ENCODE results near the gene SLC6A12.

Gene SLC6A12

DNA sequence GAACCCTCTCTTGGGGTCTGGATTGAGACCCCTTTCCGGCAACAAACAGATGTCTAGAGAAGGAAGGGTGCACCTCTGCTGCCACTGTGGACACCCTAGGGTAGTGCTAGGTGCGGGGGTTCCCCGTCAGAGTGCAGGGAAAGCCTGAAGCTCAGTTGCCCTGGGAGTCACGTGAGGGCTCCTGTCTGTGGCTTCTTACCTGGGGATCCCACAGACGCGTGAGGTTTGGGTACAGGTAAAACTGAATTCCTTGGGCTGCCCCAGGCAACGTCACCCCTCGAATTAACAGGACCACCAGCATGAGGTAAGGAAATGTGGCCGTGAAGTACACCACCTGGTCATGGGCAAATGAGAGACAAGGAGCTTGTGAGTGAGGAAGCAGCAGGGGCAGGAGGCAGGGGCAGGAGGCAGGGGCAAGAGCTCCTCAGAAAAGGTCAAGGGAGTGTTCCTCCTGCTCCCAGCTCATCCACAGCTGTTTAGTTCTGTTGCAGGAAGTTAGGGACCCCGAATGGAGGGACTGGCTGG, 21.0 kb upstream of the SLC6A12 start:
- no peak for DNase-seq (ENCODE audit: low read depth, low spot score)

DNA sequence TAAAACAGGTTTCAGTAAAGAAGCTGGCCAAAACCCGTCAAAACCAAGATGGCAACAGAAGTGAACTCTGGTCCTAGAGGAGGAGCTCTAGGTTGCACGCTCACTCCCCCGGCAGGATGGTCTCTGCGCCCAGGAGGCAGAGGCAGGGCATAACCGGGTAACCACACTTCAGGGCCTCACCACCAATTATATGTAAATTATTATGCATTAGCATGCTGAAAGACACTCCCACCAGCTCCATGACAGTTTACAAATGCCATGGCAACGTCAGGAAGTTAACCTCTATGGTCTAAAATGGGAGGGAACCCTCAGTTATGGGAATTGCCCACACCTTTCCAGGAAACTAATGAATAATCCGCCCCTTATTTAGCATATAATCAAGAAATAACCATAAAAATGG, 20.1 kb upstream of the SLC6A12 start:
- DNase-seq (ENCODE audit: low read depth, low spot score), result no peak

DNA sequence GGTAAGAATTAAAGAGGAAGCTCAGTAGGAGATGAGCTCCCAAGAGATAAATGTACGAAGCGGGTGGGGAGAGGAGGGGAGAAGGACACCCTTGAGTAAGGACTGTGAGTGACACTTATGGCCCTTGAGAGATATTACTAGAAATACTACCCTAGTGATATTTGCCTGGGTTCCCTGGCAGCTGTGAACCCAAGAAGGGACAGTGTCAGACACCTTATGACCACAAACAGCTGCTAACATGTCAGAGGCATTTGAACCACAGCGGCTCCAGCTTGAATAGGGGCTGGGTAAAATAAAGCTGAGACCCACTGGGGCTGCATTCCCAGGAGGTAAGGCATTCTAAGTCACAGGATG, 19.6 kb upstream of the SLC6A12 start:
- no peak for DNase-seq (ENCODE audit: low read depth, low spot score)

DNA sequence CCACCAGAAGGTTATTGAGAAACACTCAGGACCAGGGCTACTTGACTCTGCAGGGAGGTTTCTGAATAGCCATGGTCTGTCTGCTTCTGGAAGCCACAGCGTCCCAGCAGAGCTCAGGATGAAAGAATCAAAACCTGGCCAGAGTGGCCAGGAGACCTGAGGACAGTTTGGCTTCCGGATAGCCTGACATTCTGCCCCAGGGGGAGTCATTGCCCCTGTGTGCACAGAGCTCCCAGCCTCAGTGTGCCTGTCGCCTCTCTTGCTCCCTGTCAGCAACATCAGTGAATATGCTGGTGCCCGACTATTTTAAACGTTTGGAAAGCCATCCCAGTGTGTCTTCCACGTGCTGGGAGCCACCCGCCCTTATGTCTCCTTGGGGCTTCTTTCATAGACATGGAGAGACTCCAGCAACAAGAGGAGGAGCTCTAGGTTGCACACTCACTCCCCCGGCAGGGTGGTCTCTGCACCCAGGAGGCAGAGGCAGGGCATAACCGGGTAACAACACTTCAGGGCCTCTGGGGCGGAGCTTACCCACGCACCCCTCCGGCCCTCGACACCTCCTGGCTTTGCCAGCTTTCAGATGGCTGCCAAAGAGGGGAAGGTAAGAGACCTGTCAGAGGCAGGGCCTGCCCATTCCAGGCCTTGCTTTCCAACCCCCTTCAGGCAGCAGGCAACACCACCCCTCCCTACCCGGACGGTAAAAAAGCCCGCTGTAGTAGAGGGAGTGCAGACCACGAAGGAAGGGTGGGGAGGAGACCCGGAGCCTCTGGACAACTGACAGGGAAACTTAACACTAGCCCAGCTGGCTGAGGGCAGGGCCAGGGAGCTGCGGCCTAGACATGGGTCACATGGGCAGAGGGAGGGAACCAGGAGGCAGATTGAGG, 19.0 kb upstream of the SLC6A12 start:
- DNase-seq (ENCODE audit: low read depth, low spot score), result no peak

DNA sequence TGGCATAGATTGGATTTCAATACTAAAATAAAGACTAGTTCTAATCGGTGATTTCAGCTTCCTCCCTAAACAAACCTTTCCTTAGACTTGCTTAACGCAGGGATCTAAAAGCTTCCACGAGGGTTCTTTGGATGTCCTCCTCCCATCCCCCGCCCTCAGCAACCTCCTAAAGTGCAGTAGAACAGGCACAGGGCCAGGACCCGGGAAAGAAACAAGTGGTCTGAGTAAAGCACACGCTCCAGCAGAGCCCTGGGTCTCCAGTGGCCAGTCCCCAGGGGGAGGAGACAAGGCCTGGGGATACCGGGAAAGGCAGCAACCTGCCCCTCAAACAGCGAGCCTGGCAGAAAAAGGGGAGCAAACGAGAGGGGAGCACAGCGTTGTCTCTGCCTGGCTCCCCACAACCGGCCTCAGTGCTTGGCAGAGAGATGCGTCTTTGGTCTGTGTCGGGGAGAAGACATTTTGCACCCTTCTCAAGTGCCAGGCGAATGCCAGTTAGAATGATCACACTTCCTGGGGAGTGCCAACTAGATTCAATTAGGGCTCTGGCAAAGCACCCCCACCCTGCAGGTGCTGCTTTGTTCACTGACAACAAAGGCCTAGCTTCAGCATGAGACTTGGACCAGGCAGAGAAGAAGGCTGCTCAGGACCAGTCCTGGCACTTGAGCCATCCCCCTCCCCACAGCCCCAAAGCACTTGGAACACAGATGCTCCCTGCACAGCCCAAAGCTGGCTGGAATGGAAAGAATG, 17.1 kb upstream of the SLC6A12 start:
- DNase-seq (ENCODE audit: low read depth, low spot score), result no peak

DNA sequence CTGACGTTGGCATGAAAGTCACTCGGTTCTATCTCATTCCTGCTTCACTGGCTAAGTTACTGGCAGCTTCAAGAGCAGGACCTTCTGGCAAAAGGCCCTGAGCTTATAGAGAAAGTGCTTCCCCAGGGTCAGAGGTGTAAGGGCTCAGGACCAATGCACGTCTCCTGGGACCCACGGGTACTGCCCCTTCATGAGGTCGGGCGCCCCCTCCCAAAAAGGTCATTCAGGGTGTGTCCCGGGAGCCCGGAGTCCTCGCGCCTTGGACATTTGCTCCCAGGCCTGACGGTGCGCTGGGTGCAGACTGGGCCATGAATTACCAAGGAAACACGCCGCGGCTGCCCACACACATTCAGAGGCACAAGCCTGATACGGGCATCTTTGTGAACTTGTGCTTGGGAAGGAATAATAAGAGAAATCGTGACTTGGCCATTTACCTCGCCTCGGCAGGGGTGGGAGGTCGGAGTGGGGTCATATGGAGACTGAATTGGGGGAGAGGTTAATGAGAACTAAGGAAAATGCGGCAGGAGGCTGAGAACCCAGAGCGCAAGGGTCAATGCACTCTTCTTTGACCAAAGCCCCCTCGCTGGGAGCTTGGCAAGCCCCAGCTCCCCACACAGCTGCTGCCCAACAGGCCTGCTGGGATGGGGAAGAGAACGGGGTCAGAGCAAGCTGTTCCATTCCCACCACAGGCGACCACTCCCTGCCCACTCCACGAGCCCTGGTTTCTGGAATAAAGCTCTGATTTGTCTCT, 15.7 kb upstream of the SLC6A12 start:
- DNase-seq (ENCODE audit: low read depth, low spot score), result no peak

DNA sequence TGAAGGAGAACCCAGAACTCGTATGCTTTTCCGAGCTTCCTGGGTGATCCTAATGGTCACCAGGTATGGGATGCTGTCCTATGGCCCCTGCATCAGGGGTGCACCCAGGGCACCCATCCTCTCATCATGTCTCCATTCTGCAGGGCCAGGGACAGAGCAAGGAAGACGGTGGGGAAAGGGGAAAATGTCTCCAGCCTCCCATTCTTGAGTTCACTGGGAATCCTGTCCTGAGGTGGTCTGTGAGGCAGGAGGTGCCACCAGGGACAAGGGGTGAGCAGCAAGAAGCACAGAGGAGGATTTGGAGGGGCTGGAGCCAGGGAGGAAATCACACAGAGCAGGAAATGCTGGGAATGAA, 14.9 kb upstream of the SLC6A12 start:
- no peak for DNase-seq (ENCODE audit: low read depth, low spot score)

DNA sequence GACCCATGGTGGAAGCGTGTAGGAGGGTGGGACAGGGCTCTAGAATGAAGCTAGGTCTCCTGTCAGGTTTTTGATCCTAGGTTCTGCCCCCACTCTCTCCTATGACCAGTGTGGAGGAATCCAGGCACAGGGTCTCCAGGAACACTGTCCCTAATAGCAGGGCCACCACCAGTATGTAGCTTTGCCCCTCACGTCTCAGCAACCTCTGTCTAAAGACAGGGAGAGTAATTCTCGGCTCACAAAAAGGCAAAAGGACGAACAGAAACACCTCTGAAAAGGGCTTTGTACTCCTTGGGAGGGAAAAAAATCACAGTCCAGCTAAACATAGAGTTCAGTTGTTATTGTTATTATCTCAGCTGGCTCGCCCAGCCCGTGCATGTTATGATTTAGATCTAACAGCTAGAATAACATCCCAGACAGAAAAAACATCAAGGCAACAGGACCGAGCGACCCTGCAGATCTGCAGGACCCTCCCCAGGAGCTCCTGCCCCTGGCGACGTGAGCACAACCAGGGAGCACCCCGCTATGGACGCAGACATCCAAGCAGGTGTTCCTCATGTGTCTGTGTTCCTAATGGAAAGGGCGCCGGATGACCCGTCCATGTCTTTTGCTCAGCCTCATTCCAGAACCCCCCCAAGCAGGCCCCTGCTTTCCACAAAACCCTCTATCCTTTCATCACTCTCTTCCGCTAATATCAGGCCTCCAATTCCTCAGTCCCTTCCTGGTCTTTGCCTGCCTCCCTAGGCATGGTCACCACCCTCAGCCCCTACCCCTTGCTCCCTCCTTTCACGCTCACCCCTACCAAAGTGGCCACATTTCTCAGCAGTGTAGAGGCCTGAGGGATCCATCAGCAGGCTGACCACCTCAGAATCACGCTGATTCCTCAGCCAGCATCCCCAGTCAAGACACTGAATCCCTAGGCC, 14.2 kb upstream of the SLC6A12 start:
- no peak for DNase-seq (ENCODE audit: low read depth, low spot score)

DNA sequence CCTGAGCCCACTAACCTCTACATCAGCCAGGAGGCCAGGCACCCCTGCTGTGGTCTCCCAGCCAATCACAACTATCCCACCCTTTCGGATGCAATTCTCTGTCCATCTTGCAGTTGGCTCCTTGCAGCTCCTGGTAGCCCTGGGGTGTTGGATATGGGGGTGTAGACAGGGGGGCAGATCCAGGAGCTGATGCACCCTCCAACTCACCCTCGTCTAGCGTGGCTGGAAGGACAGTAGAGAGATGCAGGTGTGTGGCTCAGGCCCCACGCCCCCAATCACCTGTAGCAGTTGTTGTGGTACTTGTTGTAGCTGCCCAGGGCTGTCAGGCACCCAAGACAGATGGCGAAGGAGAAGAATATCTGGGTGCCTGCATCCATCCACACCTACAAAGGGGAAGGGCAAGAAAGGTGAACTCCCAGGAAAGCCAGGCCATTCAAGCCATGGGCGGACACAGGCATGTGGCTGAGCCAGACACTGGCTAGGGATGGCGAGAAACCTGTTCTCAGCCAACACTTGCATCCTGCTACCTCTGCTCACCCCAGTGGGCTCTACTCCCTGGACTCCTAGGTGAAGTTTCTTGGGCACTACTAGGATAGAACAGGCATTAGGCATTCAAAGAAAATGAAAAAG, 13.4 kb upstream of the SLC6A12 start:
- DNase-seq (ENCODE audit: low read depth, low spot score), result no peak

DNA sequence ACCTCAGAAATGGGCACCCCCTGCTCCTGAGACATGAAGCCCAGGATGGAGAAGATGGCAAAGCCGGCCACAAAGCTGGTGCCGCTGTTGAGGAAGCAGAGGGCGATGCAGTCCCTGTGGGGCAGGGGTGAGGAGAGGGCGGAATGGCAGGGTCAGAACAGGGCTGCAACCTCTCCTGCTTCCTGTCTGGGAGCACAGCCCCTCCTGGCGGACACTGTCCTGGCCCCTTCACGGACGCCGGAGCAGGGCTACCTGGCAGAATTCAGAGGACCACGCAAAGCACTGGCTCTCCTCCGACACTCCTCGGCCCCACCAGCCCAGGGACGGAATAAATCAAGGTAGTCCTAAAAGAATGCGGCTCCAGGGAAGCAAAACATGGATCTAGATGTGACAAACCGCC, 12.4 kb upstream of the SLC6A12 start:
- DNase-seq (ENCODE audit: low read depth, low spot score), result no peak

DNA sequence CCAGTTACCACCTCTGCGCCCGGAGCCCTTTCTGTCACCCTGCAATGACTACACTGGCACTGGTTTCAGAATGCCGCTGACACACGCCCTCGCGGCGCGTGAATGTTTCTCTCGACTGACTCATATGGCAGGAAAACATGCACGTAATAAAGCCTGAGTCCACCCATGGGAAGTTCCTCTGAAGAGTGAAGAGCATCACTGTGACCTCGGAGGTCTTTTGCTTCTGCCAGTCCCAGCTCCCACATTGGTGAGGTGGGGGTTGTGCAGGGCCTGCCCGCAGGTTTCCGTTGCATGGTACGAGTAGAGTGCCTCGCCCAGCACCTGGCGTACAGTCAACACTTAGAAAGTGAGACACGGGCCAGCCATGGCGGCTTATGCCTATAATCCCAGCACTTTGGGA, 11.1 kb upstream of the SLC6A12 start:
- DNase-seq (ENCODE audit: low read depth, low spot score), result no peak

DNA sequence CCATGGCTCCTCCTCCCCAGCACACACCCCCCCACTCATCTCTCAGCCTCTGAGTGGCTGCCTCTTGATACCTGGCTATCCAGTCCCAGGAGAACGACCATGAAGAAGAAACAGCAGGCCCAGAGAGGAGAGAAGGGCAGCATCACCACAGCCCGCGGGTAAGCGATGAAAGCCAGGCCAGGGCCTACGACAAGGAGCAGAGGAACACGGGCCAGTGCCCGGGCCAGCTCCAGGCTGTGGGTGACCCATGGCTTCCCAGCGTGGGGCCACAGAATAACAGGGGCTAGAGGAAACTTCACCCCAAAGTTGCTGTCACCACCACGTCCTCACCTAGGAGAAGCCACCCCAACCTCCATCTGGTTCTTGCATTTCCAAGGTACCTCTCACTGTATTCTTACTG, 10.4 kb upstream of the SLC6A12 start:
- no peak for DNase-seq (ENCODE audit: low read depth, low spot score)

DNA sequence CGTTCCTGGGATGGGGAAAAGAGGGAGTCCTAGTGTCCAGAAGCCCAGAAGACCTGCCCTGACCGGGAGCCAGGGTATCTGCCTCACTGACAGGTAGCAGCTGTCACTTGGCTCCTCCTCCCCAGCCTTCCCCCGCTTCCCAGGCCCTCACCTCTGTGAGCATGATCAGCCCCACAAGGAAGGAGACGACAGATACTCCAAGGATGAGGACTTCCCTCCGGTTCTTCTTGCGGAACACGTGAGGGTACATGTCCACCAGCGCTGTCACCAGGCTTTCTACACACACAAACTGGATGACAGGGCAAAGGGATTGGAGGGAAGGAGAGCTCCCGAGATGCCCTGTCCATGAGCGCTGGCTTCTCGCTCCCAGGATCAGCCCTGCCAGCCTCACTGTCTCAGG, 9.9 kb upstream of the SLC6A12 start:
- no peak for DNase-seq (ENCODE audit: low read depth, low spot score)

DNA sequence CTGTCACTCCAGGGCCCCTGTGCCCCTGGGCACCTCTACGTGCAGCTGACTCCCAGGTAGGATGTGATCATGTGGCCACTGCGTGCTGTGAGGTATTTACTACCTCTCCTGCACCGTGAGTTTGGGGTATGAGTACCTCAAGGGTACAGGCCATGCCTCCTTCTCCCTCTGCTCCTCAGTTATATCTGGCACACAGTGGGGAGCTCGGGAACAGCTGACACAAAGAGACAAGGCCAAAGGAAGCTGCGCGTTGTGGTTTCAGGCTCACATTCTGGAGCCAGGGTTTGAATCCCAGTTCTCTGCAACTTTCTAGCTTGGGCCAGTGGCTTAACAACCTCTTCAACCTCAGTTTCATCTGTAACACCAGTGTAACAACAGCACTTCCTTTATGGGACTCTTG, 7.8 kb upstream of the SLC6A12 start:
- DNase-seq (ENCODE audit: low read depth, low spot score), result no peak

DNA sequence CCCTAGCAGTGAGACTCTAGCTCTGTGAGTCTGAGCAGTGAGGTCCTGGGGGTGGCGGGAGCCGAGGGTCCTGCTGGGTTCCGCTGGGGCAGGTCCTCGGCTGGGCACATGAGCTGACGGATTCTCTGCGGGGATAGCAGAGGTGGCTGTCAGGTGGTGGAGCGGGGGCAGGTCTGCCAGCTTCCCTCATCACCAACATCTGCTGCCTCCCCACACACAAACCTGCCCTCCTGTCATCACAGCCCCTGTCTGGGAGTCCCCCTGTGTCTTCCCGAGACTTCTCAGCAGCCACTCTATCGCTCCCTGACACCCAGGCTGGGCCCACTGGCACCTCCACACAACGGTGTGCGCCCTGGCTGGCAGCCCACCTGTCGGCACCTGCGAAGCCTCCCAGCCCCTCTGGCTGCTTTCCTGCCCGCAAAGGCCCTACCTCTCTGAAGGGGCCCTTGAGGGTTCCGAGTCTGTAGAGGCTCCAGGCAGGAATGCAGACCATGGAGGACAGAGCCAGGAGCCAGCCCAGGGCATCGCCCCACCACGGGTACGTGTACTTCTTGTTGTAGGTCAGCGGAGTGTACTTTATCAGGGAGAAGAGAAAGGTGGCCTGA, 7.1 kb upstream of the SLC6A12 start:
- no peak for DNase-seq (ENCODE audit: low read depth, low spot score)

DNA sequence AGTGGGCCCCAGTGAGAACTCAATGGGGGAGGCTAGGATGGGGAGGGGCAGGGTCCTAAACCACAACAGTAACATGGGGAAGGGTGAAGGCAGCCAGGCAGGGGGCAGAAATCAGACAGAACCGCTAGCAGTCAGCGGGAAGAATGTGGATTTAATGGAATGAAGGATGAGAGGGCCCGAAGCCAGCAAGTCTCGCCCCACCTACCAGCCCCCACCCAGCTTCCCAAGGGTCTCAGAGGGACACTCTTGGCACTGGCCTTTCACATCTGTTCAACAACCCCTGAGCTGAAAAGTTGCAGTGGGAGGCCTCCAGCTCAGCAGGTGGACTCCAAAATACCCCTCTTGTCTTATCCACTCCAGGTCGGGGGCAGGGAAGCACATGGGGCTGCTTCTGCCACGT, 6.5 kb upstream of the SLC6A12 start:
- DNase-seq (ENCODE audit: low read depth, low spot score), result no peak

DNA sequence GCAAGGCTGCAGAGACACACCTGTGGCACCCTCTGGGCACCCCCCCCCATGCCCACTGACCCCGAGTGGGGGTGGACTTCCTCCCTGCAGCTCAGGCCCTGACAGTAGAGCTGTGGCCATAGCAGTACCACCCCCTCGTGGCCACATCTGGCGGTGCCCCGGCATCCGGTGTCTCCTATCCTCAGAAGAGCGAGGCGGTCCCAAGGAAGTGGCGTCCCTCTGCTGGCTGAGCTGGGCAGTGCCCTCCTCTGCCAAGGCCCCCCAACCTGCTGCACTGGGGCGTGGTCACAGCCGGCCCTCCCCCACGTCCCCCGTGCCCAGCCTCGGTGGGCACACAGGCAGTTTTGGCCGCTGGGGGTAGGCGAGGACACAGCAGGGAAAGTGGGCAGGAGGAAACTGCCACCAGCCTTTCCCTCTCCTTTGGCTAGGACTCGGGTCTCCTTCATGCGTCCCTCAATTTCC, 6.0 kb upstream of the SLC6A12 start:
- DNase-seq (ENCODE audit: low read depth, low spot score), result no peak

DNA sequence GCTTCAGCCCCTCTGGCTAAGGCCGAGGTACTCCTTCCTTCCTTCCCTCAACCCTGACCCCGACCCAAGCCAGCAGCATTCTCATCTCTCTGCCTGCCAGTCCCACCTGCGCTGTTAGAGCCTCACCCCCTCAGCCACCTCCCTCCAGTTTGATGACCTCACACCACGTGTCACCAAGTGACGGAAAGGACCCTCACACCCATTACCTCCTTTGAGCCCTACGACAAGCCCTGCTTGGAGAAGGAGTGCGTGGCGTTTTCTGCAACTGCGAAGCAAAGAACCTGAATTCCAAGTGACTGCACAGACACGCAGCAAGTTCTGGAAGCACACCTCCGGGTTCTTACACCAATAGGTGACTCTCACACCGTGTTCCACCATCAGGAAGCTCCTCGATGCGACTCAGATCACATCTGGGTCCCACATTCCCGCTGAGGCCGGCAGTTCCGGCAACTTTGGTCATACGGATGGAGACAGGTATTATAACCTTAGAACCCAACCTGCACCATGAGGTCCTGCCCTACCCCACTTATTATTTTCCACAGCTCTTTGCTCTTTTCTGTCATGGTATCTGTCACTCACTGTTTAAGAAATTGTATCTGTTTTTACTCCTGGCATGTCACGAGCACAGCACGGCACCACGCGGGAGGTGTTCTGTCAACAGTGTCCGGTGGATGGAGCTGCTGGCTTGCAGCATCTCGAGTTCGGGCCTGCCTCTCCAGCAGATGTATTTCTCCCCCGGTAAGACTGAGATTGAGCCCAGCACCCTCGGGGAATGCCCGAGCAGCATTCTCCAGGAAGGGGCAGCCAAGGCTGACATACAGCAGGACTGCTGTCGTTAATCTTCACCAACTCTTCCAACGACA, 5.0 kb upstream of the SLC6A12 start:
- no peak for DNase-seq (ENCODE audit: low read depth, low spot score)

DNA sequence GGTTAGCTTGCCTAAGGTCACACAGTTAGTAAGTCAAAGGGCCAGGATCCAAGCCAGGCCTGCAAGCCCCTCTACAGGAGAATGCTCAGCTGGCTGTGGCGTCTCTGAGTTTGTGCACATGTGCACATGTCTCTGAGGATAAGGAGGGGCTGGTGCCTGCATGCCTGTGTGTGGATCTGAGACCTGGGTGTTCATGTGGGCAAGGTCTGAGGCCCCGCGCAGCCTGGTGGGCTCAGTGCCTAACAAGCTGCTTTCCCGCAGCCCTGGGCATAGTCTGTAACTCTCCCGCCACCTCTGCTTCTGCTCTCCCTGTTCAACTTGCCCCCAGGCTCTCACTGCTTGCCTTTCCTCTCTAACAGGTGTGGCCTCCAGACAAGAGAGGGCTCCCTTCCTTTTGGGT, 4.3 kb upstream of the SLC6A12 start:
- DNase-seq (ENCODE audit: low read depth, low spot score), result no peak

All from activated CD4-positive, CD25-positive, alpha-beta regulatory T cell treated with anti-CD3 and anti-CD28 coated beads, Interleukin-2, amount 50 U/mL, for 16 hours (primary cell).